GM12878 (cell line): ENCODE data around the gene MSI2. TPM values are rescaled to one million over a fixed set of nuclear protein-coding genes. Genes with fewer than 3 reads are reported as not detected.

Experiments
- ATAC-seq: fragments of 200-7000 bp; cut with Tn5 transposase; 3 replicates; pipeline ENCODE4 v1.9.1; 2020; ENCODE audit warnings: mild to moderate bottlenecking, moderate library complexity
- BruUV-seq: library from RNA; stranded (reverse); fragments of 400-500 nt; replicated peaks from 2 replicates; lab custom pipeline; 2021; lab: Mats Ljungman, UMichigan
- CTCF ChIA-PET: fragments of 300-600 bp; sonication (Branson Sonifier 250); formaldehyde crosslinking; extraction: SDS; loops from one replicate; lab custom pipeline; 2021; ENCODE audit warnings: inconsistent platforms; lab: Yijun Ruan, JAX
- POLR2A ChIA-PET: fragments of 350-600 bp; formaldehyde crosslinking; extraction: SDS; loops from one replicate; lab custom pipeline; 2021; ENCODE audit warnings: inconsistent platforms; lab: Charles Lee
- RAD21 ChIA-PET: fragments of 300-600 bp; sonication (Branson Sonifier 250); formaldehyde crosslinking; loops from one replicate; lab custom pipeline; 2023; ENCODE audit warnings: antibody characterized with exemption; ENCODE audit not compliant: unreplicated experiment; lab: Charles Lee
- SMC1A ChIA-PET: fragments of 300-600 bp; sonication (Branson Sonifier 250); formaldehyde crosslinking; loops from one replicate; lab custom pipeline; 2023; ENCODE audit not compliant: unreplicated experiment, uncharacterized antibody; lab: Charles Lee
- DNase-seq: peaks from one replicate; pipeline ENCODE4 v3.0.0-alpha.2; 2011; ENCODE audit warnings: low read depth, low spot score
- FAIRE-seq: peaks from 3 replicates; lab custom pipeline; 2011; peaks lifted over from hg19 to GRCh38; lab: Jason Lieb, UNC
- H2AFZ ChIP-seq: 2 replicates; pipeline ENCODE4 v1.6.0; 2011; ENCODE audit warnings: low read depth, low read length, control low read depth; ENCODE audit not compliant: control insufficient read depth
- H3K27ac ChIP-seq: 2 replicates; pipeline ENCODE4 v1.5.1; 2011; ENCODE audit warnings: control low read depth; ENCODE audit not compliant: control insufficient read depth, insufficient read depth
- H3K27me3 ChIP-seq, 2 experiments: replicated peaks in 1 of 2; 2 replicates each; pipeline versions ENCODE4 v1.6.0 to v1.6.1; 2011; ENCODE audit warnings: low read length in 1 of 2; ENCODE audit not compliant: control insufficient read depth in 2 of 2, insufficient read depth in 2 of 2
- H3K36me3 ChIP-seq, 2 experiments: 2 replicates each; pipeline ENCODE4 v1.5.1; 2011; ENCODE audit warnings: low read length in 1 of 2; ENCODE audit not compliant: control insufficient read depth in 2 of 2, insufficient read depth in 2 of 2
- H3K4me1 ChIP-seq: 2 replicates; pipeline ENCODE4 v1.6.1; 2011; ENCODE audit warnings: mild to moderate bottlenecking, low read length, moderate library complexity, mixed read lengths; ENCODE audit not compliant: control insufficient read depth, insufficient read depth
- H3K4me2 ChIP-seq: 2 replicates; pipeline ENCODE4 v1.6.0; 2011; ENCODE audit warnings: control low read depth; ENCODE audit not compliant: control insufficient read depth, insufficient read depth
- H3K4me3 ChIP-seq: fragments of 200-600 bp; sonication (generic); 2 replicates; pipeline ENCODE4 v1.5.1; 2016
- H3K79me2 ChIP-seq: 2 replicates; pipeline ENCODE4 v1.6.0; 2011; ENCODE audit warnings: low read length; ENCODE audit not compliant: control insufficient read depth, insufficient read depth
- H3K9ac ChIP-seq: 2 replicates; pipeline ENCODE4 v1.8.0; 2011; ENCODE audit warnings: low read length, control low read depth, mixed read lengths; ENCODE audit not compliant: control insufficient read depth, insufficient read depth
- H3K9me3 ChIP-seq: replicated peaks from 3 replicates; pipeline ENCODE4 v1.5.1; 2011; ENCODE audit warnings: mild to moderate bottlenecking, low read length; ENCODE audit not compliant: control insufficient read depth, insufficient read depth
- H4K20me1 ChIP-seq: 2 replicates; pipeline ENCODE4 v1.6.0; 2011; ENCODE audit not compliant: control insufficient read depth, insufficient read depth
- BHLHE40 ChIP-seq, 2 experiments: fragments of 450-650 bp in 1 of 2; IDR thresholded peaks; 2 replicates each; pipeline ENCODE4 v1.6.1; 2011 to 2017; ENCODE audit warnings: low read depth in 2 of 2, borderline replicate concordance in 1 of 2, improper control_type of control experiment in 1 of 2, low read length in 1 of 2, mild to moderate bottlenecking in 1 of 2
- EED ChIP-seq: sonication (generic); IDR thresholded peaks from 2 replicates; pipeline ENCODE4 v1.6.1; 2016; ENCODE audit warnings: antibody characterized with exemption, low read depth
- EP300 ChIP-seq, 2 experiments: fragments of 150-350 bp in 1 of 2; IDR thresholded peaks; 2 replicates each; pipeline ENCODE4 v1.6.1; 2011 to 2012; ENCODE audit warnings: low read depth in 2 of 2, low read length in 2 of 2, borderline replicate concordance in 1 of 2, improper control_type of control experiment in 1 of 2, inconsistent platforms in 1 of 2; ENCODE audit not compliant: control insufficient read depth in 1 of 2
- GABPA ChIP-seq: IDR thresholded peaks from 2 replicates; pipeline ENCODE4 v1.6.1; 2014; ENCODE audit warnings: antibody characterized with exemption, low read depth, mild to moderate bottlenecking, inconsistent platforms
- LARP7 ChIP-seq: fragments of 450-650 bp; IDR thresholded peaks from 2 replicates; pipeline ENCODE4 v1.6.1; 2017; ENCODE audit warnings: mild to moderate bottlenecking
- MXI1 ChIP-seq: fragments of 150-350 bp; IDR thresholded peaks from 2 replicates; pipeline ENCODE4 v1.6.1; 2011; ENCODE audit warnings: low read depth, mild to moderate bottlenecking, inconsistent platforms, low read length, improper control_type of control experiment
- POLR2A ChIP-seq: IDR thresholded peaks from 2 replicates; pipeline ENCODE4 v1.6.1; 2011; ENCODE audit warnings: low read depth, mild to moderate bottlenecking, low read length
- RAD51 ChIP-seq: fragments of 450-650 bp; IDR thresholded peaks from 2 replicates; pipeline ENCODE4 v1.6.1; 2016; ENCODE audit warnings: moderate library complexity, mild to moderate bottlenecking, inconsistent platforms
- TCF3 ChIP-seq: IDR thresholded peaks from 2 replicates; pipeline ENCODE4 v1.6.1; 2012; ENCODE audit warnings: low read depth, mild to moderate bottlenecking, low read length, borderline replicate concordance; ENCODE audit not compliant: insufficient read depth
- YY1 ChIP-seq: IDR thresholded peaks from 2 replicates; pipeline ENCODE4 v1.6.1; 2011; ENCODE audit warnings: low read depth, mild to moderate bottlenecking, low read length
- ZNF274 ChIP-seq: IDR thresholded peaks from one replicate; pipeline ENCODE4 v1.8.0; 2011; ENCODE audit not compliant: insufficient read length, insufficient read depth
- WGBS: methylation state at CpG from one replicate; pipeline ENCODE4 v1.1.6; 2016; ENCODE audit warnings: low lambda C conversion rate; ENCODE audit not compliant: insufficient replicate concordance, insufficient coverage; ENCODE audit errors: missing lambda C conversion rate; 5-methylcytosine and 5-hydroxymethylcytosine counted together
- in situ Hi-C: fragments of 300-500 bp; cut with MboI; formaldehyde crosslinking; loops from 9 replicates; pipeline ENCODE4 v1.14.3; 2018; ENCODE audit warnings: mixed read lengths
- intact Hi-C: fragments of 100-400 bp; cut with micrococcal nuclease; formaldehyde crosslinking; loops from one replicate; pipeline ENCODE4 v1.14.2; 2022; ENCODE audit not compliant: unreplicated experiment
- polyA plus RNA-seq, 11 experiments: library from polyadenylated mRNA; depleted of rRNA in 4 of 11; unstranded in 6 of 11; stranded (reverse) in 5 of 11; fragments of >200 nt; fragmentation: Nextera tagmentation in 4 of 11; fragmentation: Illumina TruSeq in 1 of 11; extraction: Ambion mirVana in 4 of 11; extraction: Trizol in 1 of 11; gene quantifications; 1 replicate in 1 of 11; 2 replicates in 10 of 11; pipeline versions ENCODE4 v1.2.1 to v1.2.3, GENCODE V29; 2011 to 2016; ENCODE audit warnings: inconsistent platforms in 2 of 11, missing spikeins in 2 of 11, low read depth in 1 of 11
- total RNA-seq, 4 experiments: library from RNA; depleted of rRNA in 3 of 4; stranded (reverse); fragments of >200 nt in 3 of 4; fragmentation: Illumina TruSeq in 1 of 4; extraction: Trizol in 1 of 4; gene quantifications; 2 replicates each; pipeline versions ENCODE4 v1.2.1 to v1.2.3, GENCODE V29; 2013 to 2021
- TF ChIP-seq, protein P1 (sequence below): IDR thresholded peaks from 2 replicates; pipeline ENCODE4 v1.6.1; 2012; ENCODE audit warnings: improper control_type of control experiment, low read depth, low read length; ENCODE audit not compliant: insufficient replicate concordance
- TF ChIP-seq, protein P2 (sequence below): IDR thresholded peaks from 2 replicates; pipeline ENCODE4 v1.6.1; 2011; ENCODE audit warnings: low read depth, mild to moderate bottlenecking, low read length, moderate library complexity, borderline replicate concordance; ENCODE audit errors: extremely low read depth

MSI2 gene
- total and polyA plus RNA-seq, 10 of the 15 experiments (the other 5 are each of a cell fraction or from before 2014, with no cell fraction given), result 6.1 to 76.1 (median 42.0) TPM

DNA sequence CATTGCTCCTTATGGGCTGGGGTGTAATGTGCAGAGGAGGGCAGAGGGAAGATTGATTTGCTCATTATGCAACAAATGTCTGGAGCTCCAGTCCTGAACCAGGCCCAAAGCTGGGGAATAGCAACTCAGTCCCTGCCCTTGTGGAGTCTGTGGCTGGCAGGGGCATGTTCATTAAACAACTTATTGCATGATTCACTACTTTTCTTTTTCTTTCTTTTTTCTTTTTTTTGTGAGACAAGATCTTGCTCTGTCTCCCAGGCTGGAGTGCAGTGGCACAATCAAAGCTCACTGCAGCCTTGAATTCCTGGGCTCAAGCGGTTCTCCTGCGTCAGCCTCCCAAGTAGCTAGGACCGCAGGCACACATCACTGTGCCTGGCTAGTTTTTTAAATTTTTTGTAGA, 23.1 kb downstream of the MSI2 start (continued):
- TF ChIP-seq, protein P1, sequence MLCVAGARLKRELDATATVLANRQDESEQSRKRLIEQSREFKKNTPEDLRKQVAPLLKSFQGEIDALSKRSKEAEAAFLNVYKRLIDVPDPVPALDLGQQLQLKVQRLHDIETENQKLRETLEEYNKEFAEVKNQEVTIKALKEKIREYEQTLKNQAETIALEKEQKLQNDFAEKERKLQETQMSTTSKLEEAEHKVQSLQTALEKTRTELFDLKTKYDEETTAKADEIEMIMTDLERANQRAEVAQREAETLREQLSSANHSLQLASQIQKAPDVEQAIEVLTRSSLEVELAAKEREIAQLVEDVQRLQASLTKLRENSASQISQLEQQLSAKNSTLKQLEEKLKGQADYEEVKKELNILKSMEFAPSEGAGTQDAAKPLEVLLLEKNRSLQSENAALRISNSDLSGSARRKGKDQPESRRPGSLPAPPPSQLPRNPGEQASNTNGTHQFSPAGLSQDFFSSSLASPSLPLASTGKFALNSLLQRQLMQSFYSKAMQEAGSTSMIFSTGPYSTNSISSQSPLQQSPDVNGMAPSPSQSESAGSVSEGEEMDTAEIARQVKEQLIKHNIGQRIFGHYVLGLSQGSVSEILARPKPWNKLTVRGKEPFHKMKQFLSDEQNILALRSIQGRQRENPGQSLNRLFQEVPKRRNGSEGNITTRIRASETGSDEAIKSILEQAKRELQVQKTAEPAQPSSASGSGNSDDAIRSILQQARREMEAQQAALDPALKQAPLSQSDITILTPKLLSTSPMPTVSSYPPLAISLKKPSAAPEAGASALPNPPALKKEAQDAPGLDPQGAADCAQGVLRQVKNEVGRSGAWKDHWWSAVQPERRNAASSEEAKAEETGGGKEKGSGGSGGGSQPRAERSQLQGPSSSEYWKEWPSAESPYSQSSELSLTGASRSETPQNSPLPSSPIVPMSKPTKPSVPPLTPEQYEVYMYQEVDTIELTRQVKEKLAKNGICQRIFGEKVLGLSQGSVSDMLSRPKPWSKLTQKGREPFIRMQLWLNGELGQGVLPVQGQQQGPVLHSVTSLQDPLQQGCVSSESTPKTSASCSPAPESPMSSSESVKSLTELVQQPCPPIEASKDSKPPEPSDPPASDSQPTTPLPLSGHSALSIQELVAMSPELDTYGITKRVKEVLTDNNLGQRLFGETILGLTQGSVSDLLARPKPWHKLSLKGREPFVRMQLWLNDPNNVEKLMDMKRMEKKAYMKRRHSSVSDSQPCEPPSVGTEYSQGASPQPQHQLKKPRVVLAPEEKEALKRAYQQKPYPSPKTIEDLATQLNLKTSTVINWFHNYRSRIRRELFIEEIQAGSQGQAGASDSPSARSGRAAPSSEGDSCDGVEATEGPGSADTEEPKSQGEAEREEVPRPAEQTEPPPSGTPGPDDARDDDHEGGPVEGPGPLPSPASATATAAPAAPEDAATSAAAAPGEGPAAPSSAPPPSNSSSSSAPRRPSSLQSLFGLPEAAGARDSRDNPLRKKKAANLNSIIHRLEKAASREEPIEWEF, result no peak
- no peak for TF ChIP-seq GABPA
- TF ChIP-seq ZNF274, result no peak
- TF ChIP-seq, protein P2, sequence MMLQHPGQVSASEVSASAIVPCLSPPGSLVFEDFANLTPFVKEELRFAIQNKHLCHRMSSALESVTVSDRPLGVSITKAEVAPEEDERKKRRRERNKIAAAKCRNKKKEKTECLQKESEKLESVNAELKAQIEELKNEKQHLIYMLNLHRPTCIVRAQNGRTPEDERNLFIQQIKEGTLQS, result no peak
- no peak for TF ChIP-seq LARP7

DNA sequence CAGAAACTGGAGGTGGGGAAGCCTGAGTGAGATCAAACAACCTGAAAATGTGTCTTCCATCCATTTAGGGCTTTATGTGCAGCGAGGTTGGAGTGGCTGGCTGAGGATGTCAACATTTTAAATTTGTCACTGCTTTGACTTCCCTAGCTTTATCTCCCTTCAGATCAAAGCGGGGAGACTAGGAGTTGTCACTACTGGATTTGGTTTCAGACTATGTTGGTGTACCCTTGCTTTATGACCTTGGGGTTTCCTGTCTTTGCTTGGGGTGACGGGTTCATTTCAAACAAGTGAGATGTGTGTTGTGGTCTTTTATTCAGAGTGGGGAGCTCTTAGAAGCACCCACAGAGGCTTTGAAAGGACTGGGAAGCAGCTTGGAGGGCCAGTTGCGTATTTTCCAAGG, 25.6 kb downstream of the MSI2 start:
- Histone ChIP-seq H3K27me3 (no peaks in the 10 kb centered on the region), H2AFZ (no peak overlapping the region), H3K4me3 (no peak overlapping the region), H3K79me2 (peaks cover 18% of the 10 kb centered on the region), H3K27ac (no peak overlapping the region), H4K20me1 (no peaks in the 10 kb centered on the region), H3K9me3 (no peaks in the 10 kb centered on the region), H3K4me1 (peaks cover 16% of the 10 kb centered on the region), H3K9ac (no peak overlapping the region), H3K36me3 (peaks cover 11 to 28% of the 10 kb centered on the region in 2 experiments), H3K4me2 (no peak overlapping the region)
- no TSS peak for BruUV-seq
- ChIA-PET CTCF (interaction anchor here (1.1 to 1.7 kb wide), 3 partner anchors 16 to 390 kb away, joined by 3 to 4 read pairs (median 3); no protein-coding TSS in a partner anchor), RAD21 (interaction anchor here (1.9 kb wide), 1 partner anchor 38 kb away, joined by 4 read pairs; no protein-coding TSS in a partner anchor), SMC1A (interaction anchor here (0.8 to 1.7 kb wide), 3 partner anchors 19 to 117 kb away, joined by 3 to 4 read pairs (median 3); no protein-coding TSS in a partner anchor), POLR2A (no interaction called here)
- in situ Hi-C loops (no loop called here), intact Hi-C loops (no loop called here)
- ATAC-seq, result no peak
- whole genome bisulfite sequencing, result 69% methylated on average over 4 of the region's 4 CpGs
- TF ChIP-seq EED (no peak), BHLHE40 (IDR thresholded peaks at IDR 0.05; ENCODE audit: borderline replicate concordance in 1 of 2, low read depth in 2 of 2, low read length in 1 of 2) (no peak), YY1 (no peak), MXI1 (no peak), EP300 (IDR thresholded peaks at IDR 0.05; ENCODE audit: borderline replicate concordance in 1 of 2, control insufficient read depth in 1 of 2, low read depth in 2 of 2, low read length in 2 of 2) (no peak), TCF3 (no peak), RAD51 (no peak), POLR2A (no peak)
- FAIRE-seq, result no peak
- no peak for DNase-seq
